ENCODE data around the gene CSN2. TPM values are rescaled to one million over a fixed set of nuclear protein-coding genes. Genes with fewer than 3 reads are reported as not detected.
"Not testable (repeated sequence)": the region's sequence is repeated elsewhere in the genome, so short reads cannot be mapped to it uniquely, and the experiment has no call there.

CSN2 gene
- not detected in 2 replicates for total RNA-seq (2014; rRNA removed; shearing (Covaris generic))

GRCh38 chr4:69965628-69966027 lies at the start of gene CSN2:
Gene CSN2, minus strand, starts transcription at chr4:69965728. Its CDS starts 4,733 bp downstream, at chr4:69960995.
- DNase-seq (ENCODE audit: low spot score) = no peak

GRCh38 chr4:70008771-70009170 lies 43.2 kb upstream of the CSN2 start:
- DNase-seq (ENCODE audit: low spot score) = no peak

GRCh38 chr4:70002507-70002906 lies 37.0 kb upstream of the CSN2 start:
- no peak for DNase-seq (ENCODE audit: low spot score)

GRCh38 chr4:70000711-70001110 lies 35.2 kb upstream of the CSN2 start:
- no peak for DNase-seq (ENCODE audit: low spot score)

GRCh38 chr4:69999420-69999819 lies 33.9 kb upstream of the CSN2 start:
- no peak for DNase-seq (ENCODE audit: low spot score)

- DNase-seq (ENCODE audit: low spot score) = peak; percentile 0
Observed at GRCh38 chr4:69995526-69996016, 30.0 kb upstream of the CSN2 start, which contains the start of gene STATH. Gene STATH, plus strand, starts transcription at chr4:69995966. Its CDS starts 2,472 bp downstream, at chr4:69998438.

- no peak for DNase-seq (ENCODE audit: low spot score)
Observed at GRCh38 chr4:69994782-69995181, 29.3 kb upstream of the CSN2 start.

GRCh38 chr4:69991016-69991415 lies 25.5 kb upstream of the CSN2 start:
- DNase-seq (ENCODE audit: low spot score) = no peak

- no peak for DNase-seq (ENCODE audit: low spot score)
Observed at GRCh38 chr4:69986663-69987062, 21.1 kb upstream of the CSN2 start.

- DNase-seq (ENCODE audit: low spot score) = peak; percentile 7
Observed at GRCh38 chr4:69984030-69984443, 18.5 kb upstream of the CSN2 start.

GRCh38 chr4:69977582-69977981 lies 12.1 kb upstream of the CSN2 start:
- DNase-seq (ENCODE audit: low spot score) = no peak

- DNase-seq (ENCODE audit: low spot score) = no peak
Observed at GRCh38 chr4:69974631-69975030, 9.1 kb upstream of the CSN2 start.

GRCh38 chr4:69970071-69970470 lies 4.5 kb upstream of the CSN2 start:
- DNase-seq (ENCODE audit: low spot score) = no peak

- DNase-seq (ENCODE audit: low spot score) = no peak
Observed at GRCh38 chr4:69957209-69957608, 8.3 kb downstream of the CSN2 start.

- no peak for DNase-seq (ENCODE audit: low spot score)
Observed at GRCh38 chr4:69951602-69952001, 13.9 kb downstream of the CSN2 start.

- no peak for DNase-seq (ENCODE audit: low spot score)
Observed at GRCh38 chr4:69936566-69936965, 29.0 kb downstream of the CSN2 start.

- no peak for DNase-seq (ENCODE audit: low spot score)
Observed at GRCh38 chr4:69934150-69934549, 31.4 kb downstream of the CSN2 start.

- no peak for DNase-seq (ENCODE audit: low spot score)
Observed at GRCh38 chr4:69930768-69931167, 34.8 kb downstream of the CSN2 start, which contains the start of gene CSN1S1. Gene CSN1S1, plus strand, starts transcription at chr4:69931068. Its CDS starts 1,488 bp downstream, at chr4:69932556.

- DNase-seq (ENCODE audit: low spot score) = not testable (repeated sequence)
Observed at GRCh38 chr4:69923782-69924410, 41.6 kb downstream of the CSN2 start.

GRCh38 chr4:69920874-69921273 lies 44.7 kb downstream of the CSN2 start:
- DNase-seq (ENCODE audit: low spot score) = no peak

GRCh38 chr4:69910016-69910782 lies 55.3 kb downstream of the CSN2 start:
- DNase-seq (ENCODE audit: low spot score) = no peak

GRCh38 chr4:69909195-69909594 lies 56.3 kb downstream of the CSN2 start:
- no peak for DNase-seq (ENCODE audit: low spot score)

- DNase-seq (ENCODE audit: low spot score) = no peak
Observed at GRCh38 chr4:69907151-69907550, 58.4 kb downstream of the CSN2 start.
